ENCODE measurements around the gene LMO7.

LMO7 gene

GRCh38 chr13:75850916-75851315 is 214.8 kb downstream of the LMO7 start:
- Histone ChIP-seq H3K9ac (ENCODE audit: low read depth, low read length, poor library complexity) (no peak overlapping the region), H3K23ac (ENCODE audit: low read depth, low read length, poor library complexity) (no peak overlapping the region), H2AFZ (ENCODE audit: low read length) (no peak overlapping the region), H4K91ac (ENCODE audit: low read depth, low read length, poor library complexity) (no peak overlapping the region), H3K4me3 (ENCODE audit: low read length in 2 of 2) (no peak overlapping the region), H3K4ac (ENCODE audit: low read length) (no peak overlapping the region), H3K27ac (replicated peaks; ENCODE audit: low read length) (no peak overlapping the region), H3K4me1 (ENCODE audit: control insufficient read depth in 2 of 2, insufficient read depth in 1 of 2, low read depth in 1 of 2, low read length in 2 of 2) (no peaks in the 10 kb centered on the region), H2BK5ac (ENCODE audit: low read length) (no peak overlapping the region), H3K9me3 (replicated peaks in 1 of 2; ENCODE audit: control insufficient read depth in 2 of 2, insufficient read depth in 1 of 2, low read depth in 1 of 2, low read length in 2 of 2) (peaks cover 0 to 2% of the 10 kb centered on the region in 2 donors), H4K8ac (ENCODE audit: low read depth, low read length) (no peak overlapping the region), H3K27me3 (ENCODE audit: control insufficient read depth in 3 of 3, insufficient read depth in 3 of 3, low read depth in 1 of 3, low read length in 3 of 3) (no peaks in the 10 kb centered on the region), H2BK12ac (ENCODE audit: low read length) (no peak overlapping the region), H2BK15ac (ENCODE audit: low read length) (no peak overlapping the region), H3K4me2 (ENCODE audit: insufficient read depth, low read length, poor library complexity, severe bottlenecking) (no peak overlapping the region), H3K14ac (ENCODE audit: low read length) (no peak overlapping the region), H2BK120ac (ENCODE audit: low read depth, low read length) (no peak overlapping the region), H3K36me3 (replicated peaks in 1 of 2; ENCODE audit: control insufficient read depth in 2 of 2, insufficient read depth in 2 of 2, low read length in 2 of 2) (peaks cover 0 to 1% of the 10 kb centered on the region in 2 donors), H3K18ac (ENCODE audit: low read length) (no peak overlapping the region), H2AK5ac (ENCODE audit: low read depth, low read length) (no peak overlapping the region), H3K79me1 (ENCODE audit: low read depth, low read length) (no peaks in the 10 kb centered on the region)
- no peak for DNase-seq (ENCODE audit: low spot score)
- WGBS, 2 donors (ENCODE audit: extremely low coverage in 2 of 2, insufficient read length in 2 of 2, insufficient replicate concordance in 1 of 2): no CpG with 5 or more reads among the region's 3 CpGs

- no peak overlapping the region for H2BK15ac ChIP-seq (ENCODE audit: low read length)
- no peak overlapping the region for H3K14ac ChIP-seq (ENCODE audit: low read length)
- H3K18ac ChIP-seq (ENCODE audit: low read length): no peak overlapping the region
- no peaks in the 10 kb centered on the region for H3K27me3 ChIP-seq (ENCODE audit: control insufficient read depth in 3 of 3, insufficient read depth in 3 of 3, low read depth in 1 of 3, low read length in 3 of 3)
- H2BK5ac ChIP-seq (ENCODE audit: low read length): no peak overlapping the region
- no peak overlapping the region for H3K9ac ChIP-seq (ENCODE audit: low read depth, low read length, poor library complexity)
- no peak overlapping the region for H2BK120ac ChIP-seq (ENCODE audit: low read depth, low read length)
- no peak overlapping the region for H3K4me3 ChIP-seq (ENCODE audit: low read length in 2 of 2)
- H4K8ac ChIP-seq (ENCODE audit: low read depth, low read length): no peak overlapping the region
- peaks cover 0 to 2% of the 10 kb centered on the region in 2 donors for H3K9me3 ChIP-seq (replicated peaks in 1 of 2; ENCODE audit: control insufficient read depth in 2 of 2, insufficient read depth in 1 of 2, low read depth in 1 of 2, low read length in 2 of 2)
- no peak overlapping the region for H2BK12ac ChIP-seq (ENCODE audit: low read length)
- WGBS, 2 donors (ENCODE audit: extremely low coverage in 2 of 2, insufficient read length in 2 of 2, insufficient replicate concordance in 1 of 2): no CpG with 5 or more reads among the region's 6 CpGs
- no peak overlapping the region for H4K91ac ChIP-seq (ENCODE audit: low read depth, low read length, poor library complexity)
- no peak for DNase-seq (ENCODE audit: low spot score)
- no peak overlapping the region for H3K27ac ChIP-seq (replicated peaks; ENCODE audit: low read length)
- no peak overlapping the region for H2AFZ ChIP-seq (ENCODE audit: low read length)
- no peak overlapping the region for H2AK5ac ChIP-seq (ENCODE audit: low read depth, low read length)
- no peak overlapping the region for H3K23ac ChIP-seq (ENCODE audit: low read depth, low read length, poor library complexity)
- H3K36me3 ChIP-seq (replicated peaks in 1 of 2; ENCODE audit: control insufficient read depth in 2 of 2, insufficient read depth in 2 of 2, low read length in 2 of 2): peaks cover 0 to 1% of the 10 kb centered on the region in 2 donors
- H3K4me2 ChIP-seq (ENCODE audit: insufficient read depth, low read length, poor library complexity, severe bottlenecking): no peak overlapping the region
- H3K4me1 ChIP-seq (ENCODE audit: control insufficient read depth in 2 of 2, insufficient read depth in 1 of 2, low read depth in 1 of 2, low read length in 2 of 2): no peaks in the 10 kb centered on the region
- H3K79me1 ChIP-seq (ENCODE audit: low read depth, low read length): no peaks in the 10 kb centered on the region
- no peak overlapping the region for H3K4ac ChIP-seq (ENCODE audit: low read length)
Observed at GRCh38 chr13:75855216-75855615, 219.1 kb downstream of the LMO7 start.

DNA sequence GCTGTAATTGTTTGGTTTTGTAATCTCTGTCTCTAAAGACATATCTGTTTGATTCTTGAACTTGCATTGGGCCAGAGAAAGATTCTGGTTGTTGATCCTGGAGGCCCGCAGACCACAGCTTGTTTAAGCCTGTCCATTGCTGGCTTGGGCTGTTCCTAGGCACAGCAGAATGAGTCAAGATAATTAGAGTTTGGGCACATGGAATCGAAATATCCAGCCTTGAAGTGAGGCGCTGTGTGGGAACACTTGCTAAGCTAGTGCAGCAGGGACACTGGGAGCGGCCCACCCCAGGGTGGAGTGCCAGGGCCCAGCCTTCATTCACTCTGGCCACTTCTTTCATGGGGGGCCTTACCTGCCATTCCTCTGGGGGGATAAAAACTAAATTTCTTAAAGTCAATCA is 219.7 kb downstream of the LMO7 start:
- Histone ChIP-seq H3K4me1 (ENCODE audit: control insufficient read depth in 2 of 2, insufficient read depth in 1 of 2, low read depth in 1 of 2, low read length in 2 of 2) (no peaks in the 10 kb centered on the region), H2AFZ (ENCODE audit: low read length) (no peak overlapping the region), H4K8ac (ENCODE audit: low read depth, low read length) (no peak overlapping the region), H3K36me3 (replicated peaks in 1 of 2; ENCODE audit: control insufficient read depth in 2 of 2, insufficient read depth in 2 of 2, low read length in 2 of 2) (peaks cover 0 to 1% of the 10 kb centered on the region in 2 donors), H2BK120ac (ENCODE audit: low read depth, low read length) (no peak overlapping the region), H3K4me2 (ENCODE audit: insufficient read depth, low read length, poor library complexity, severe bottlenecking) (no peak overlapping the region), H3K79me1 (ENCODE audit: low read depth, low read length) (no peaks in the 10 kb centered on the region), H2BK12ac (ENCODE audit: low read length) (no peak overlapping the region), H3K18ac (ENCODE audit: low read length) (no peak overlapping the region), H3K27ac (replicated peaks; ENCODE audit: low read length) (no peak overlapping the region), H3K27me3 (ENCODE audit: control insufficient read depth in 3 of 3, insufficient read depth in 3 of 3, low read depth in 1 of 3, low read length in 3 of 3) (no peaks in the 10 kb centered on the region), H2BK5ac (ENCODE audit: low read length) (no peak overlapping the region), H2AK5ac (ENCODE audit: low read depth, low read length) (no peak overlapping the region), H3K23ac (ENCODE audit: low read depth, low read length, poor library complexity) (no peak overlapping the region), H3K9me3 (replicated peaks in 1 of 2; ENCODE audit: control insufficient read depth in 2 of 2, insufficient read depth in 1 of 2, low read depth in 1 of 2, low read length in 2 of 2) (peaks cover 0 to 2% of the 10 kb centered on the region in 2 donors), H3K9ac (ENCODE audit: low read depth, low read length, poor library complexity) (no peak overlapping the region), H3K4me3 (ENCODE audit: low read length in 2 of 2) (no peak overlapping the region), H3K14ac (ENCODE audit: low read length) (no peak overlapping the region), H2BK15ac (ENCODE audit: low read length) (no peak overlapping the region), H3K4ac (ENCODE audit: low read length) (no peak overlapping the region), H4K91ac (ENCODE audit: low read depth, low read length, poor library complexity) (no peak overlapping the region)
- WGBS, 2 donors (ENCODE audit: extremely low coverage in 2 of 2, insufficient read length in 2 of 2, insufficient replicate concordance in 1 of 2): no CpG with 5 or more reads among the region's 4 CpGs
- no peak for DNase-seq (ENCODE audit: low spot score)

- no peak overlapping the region for H2AFZ ChIP-seq (ENCODE audit: low read length)
- H2BK120ac ChIP-seq (ENCODE audit: low read depth, low read length): no peak overlapping the region
- H3K36me3 ChIP-seq (replicated peaks in 1 of 2; ENCODE audit: control insufficient read depth in 2 of 2, insufficient read depth in 2 of 2, low read length in 2 of 2): no peaks in the 10 kb centered on the region
- no peak overlapping the region for H4K91ac ChIP-seq (ENCODE audit: low read depth, low read length, poor library complexity)
- H3K79me1 ChIP-seq (ENCODE audit: low read depth, low read length): no peaks in the 10 kb centered on the region
- no peak overlapping the region for H2BK15ac ChIP-seq (ENCODE audit: low read length)
- no peak overlapping the region for H3K9ac ChIP-seq (ENCODE audit: low read depth, low read length, poor library complexity)
- H3K4me1 ChIP-seq (ENCODE audit: control insufficient read depth in 2 of 2, insufficient read depth in 1 of 2, low read depth in 1 of 2, low read length in 2 of 2): no peaks in the 10 kb centered on the region
- no peak overlapping the region for H4K8ac ChIP-seq (ENCODE audit: low read depth, low read length)
- no peak overlapping the region for H2AK5ac ChIP-seq (ENCODE audit: low read depth, low read length)
- no peak overlapping the region for H3K4ac ChIP-seq (ENCODE audit: low read length)
- H3K4me2 ChIP-seq (ENCODE audit: insufficient read depth, low read length, poor library complexity, severe bottlenecking): no peak overlapping the region
- WGBS, 2 donors (ENCODE audit: extremely low coverage in 2 of 2, insufficient read length in 2 of 2, insufficient replicate concordance in 1 of 2): no CpG with 5 or more reads among the region's 1 CpG
- H3K23ac ChIP-seq (ENCODE audit: low read depth, low read length, poor library complexity): no peak overlapping the region
- no peak overlapping the region for H2BK5ac ChIP-seq (ENCODE audit: low read length)
- H3K27ac ChIP-seq (replicated peaks; ENCODE audit: low read length): no peak overlapping the region
- no peak overlapping the region for H2BK12ac ChIP-seq (ENCODE audit: low read length)
- H3K9me3 ChIP-seq (replicated peaks in 1 of 2; ENCODE audit: control insufficient read depth in 2 of 2, insufficient read depth in 1 of 2, low read depth in 1 of 2, low read length in 2 of 2): no peaks in the 10 kb centered on the region
- H3K27me3 ChIP-seq (ENCODE audit: control insufficient read depth in 3 of 3, insufficient read depth in 3 of 3, low read depth in 1 of 3, low read length in 3 of 3): no peaks in the 10 kb centered on the region
- no peak overlapping the region for H3K18ac ChIP-seq (ENCODE audit: low read length)
- no peak for DNase-seq (ENCODE audit: low spot score)
- no peak overlapping the region for H3K4me3 ChIP-seq (ENCODE audit: low read length in 2 of 2)
- H3K14ac ChIP-seq (ENCODE audit: low read length): no peak overlapping the region
Observed at GRCh38 chr13:75857291-75857690, 221.2 kb downstream of the LMO7 start.
